ENCODE results near the gene TMEM121. TPM values are rescaled to one million over a fixed set of nuclear protein-coding genes. Genes with fewer than 3 reads are reported as not detected.

The TMEM121 gene
- total and polyA plus RNA-seq, 5 experiments from 2014 or later: 1.6 to 6.6 (median 4.4) TPM

DNA sequence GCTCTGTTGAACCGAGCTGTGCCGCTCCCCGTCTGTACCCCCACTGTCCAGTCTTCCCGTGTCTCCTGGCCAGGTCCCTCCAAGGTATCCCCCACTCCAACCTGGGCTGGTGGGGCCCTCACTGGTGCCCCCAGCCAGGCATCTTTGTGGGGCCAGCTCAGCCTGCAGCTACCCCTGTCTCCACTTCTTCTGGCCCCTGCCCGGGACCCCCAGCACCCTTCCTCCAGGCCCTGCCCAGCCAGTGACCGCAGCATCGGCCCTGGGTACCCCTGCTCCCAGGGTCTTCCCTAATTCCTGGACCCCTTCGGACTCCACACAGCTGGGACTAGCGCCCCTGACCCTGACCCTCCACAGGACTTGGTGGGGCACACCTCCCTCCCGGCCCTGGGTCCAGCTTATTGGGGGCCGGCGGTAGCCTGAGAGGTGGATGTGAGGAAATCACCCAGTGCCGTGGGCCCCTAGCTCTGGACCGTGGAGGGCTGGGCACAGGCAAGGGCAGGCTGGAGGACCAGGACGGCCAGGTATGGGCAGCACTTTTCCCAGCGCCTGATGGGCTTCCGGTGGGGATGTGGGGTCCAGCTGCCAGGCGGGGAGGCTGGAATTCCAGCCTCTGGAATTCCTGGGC lies 43.8 kb upstream of the TMEM121 start:
- Mint-ChIP-seq H3K4me3 (peak overlapping the region in 9 of 10 donors; percentile 74 to 89 (median 83)), H3K27me3 (no peaks in the 10 kb centered on the region), H3K36me3 (no peaks in the 10 kb centered on the region), H3K9me3 (peaks cover 0 to under 1% (median 0%) of the 10 kb centered on the region in 9 donors), H3K4me1 (peaks cover 29 to 68% (median 59%) of the 10 kb centered on the region in 4 donors), H3K27ac (peak overlapping the region; percentile 96 to 100 (median 100))
- DNase-seq: no peak
- POLR2A ChIA-PET: interaction anchor here (0.8 to 7.0 kb wide), 5 partner anchors 8 to 421 kb away, joined by 3 to 165 read pairs (median 3); partner anchors contain the start of gene TEDC1
- ATAC-seq: no peak

DNA sequence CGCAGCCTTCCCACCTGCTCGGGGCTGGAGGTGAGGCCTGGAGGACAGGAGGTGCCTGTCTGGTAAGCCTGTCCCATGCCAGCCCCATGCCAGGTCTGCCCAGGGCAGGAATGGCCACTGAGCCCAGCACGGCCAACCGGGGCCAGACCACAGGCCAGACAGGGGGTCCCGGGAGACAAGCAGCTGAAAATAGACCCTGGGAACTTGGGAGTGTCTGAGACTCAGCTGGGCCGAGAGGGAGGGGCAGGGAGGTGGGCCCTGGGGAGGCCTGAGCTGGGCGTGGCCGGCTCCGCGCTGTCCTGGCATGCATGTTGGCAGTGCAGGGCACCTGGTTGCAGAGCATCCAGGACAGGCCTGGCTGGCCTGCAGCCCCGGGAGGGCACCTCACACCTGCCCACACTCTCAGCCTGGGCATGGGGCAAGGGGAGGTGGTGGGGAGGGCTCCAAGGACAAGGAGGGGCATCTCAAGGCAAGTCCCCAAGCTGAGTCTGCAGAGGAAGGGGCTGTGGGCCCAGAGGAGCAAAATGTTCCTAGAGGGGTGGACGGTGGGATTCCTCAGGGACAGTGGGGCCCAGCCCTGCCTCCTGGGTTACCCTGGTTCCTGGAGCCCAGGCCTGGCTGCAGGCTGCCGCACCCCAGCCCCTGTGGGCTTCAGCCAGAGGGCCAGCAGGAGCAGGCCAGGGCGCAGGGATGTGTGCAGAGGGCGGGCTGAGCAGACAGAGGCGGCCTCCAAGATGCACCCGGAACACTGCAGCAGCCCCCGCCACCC lies 42.9 kb upstream of the TMEM121 start:
- Mint-ChIP-seq H3K4me1 (peaks cover 32 to 74% (median 64%) of the 10 kb centered on the region in 4 donors), H3K9me3 (no peaks in the 10 kb centered on the region), H3K4me3 (no peak overlapping the region), H3K27ac (peak overlapping the region; percentile 95 to 100 (median 100)), H3K27me3 (no peaks in the 10 kb centered on the region), H3K36me3 (no peaks in the 10 kb centered on the region)
- DNase-seq: peak in 1 of 10 donors; percentile 19
- POLR2A ChIA-PET: no interaction called here
- no peak for ATAC-seq

DNA sequence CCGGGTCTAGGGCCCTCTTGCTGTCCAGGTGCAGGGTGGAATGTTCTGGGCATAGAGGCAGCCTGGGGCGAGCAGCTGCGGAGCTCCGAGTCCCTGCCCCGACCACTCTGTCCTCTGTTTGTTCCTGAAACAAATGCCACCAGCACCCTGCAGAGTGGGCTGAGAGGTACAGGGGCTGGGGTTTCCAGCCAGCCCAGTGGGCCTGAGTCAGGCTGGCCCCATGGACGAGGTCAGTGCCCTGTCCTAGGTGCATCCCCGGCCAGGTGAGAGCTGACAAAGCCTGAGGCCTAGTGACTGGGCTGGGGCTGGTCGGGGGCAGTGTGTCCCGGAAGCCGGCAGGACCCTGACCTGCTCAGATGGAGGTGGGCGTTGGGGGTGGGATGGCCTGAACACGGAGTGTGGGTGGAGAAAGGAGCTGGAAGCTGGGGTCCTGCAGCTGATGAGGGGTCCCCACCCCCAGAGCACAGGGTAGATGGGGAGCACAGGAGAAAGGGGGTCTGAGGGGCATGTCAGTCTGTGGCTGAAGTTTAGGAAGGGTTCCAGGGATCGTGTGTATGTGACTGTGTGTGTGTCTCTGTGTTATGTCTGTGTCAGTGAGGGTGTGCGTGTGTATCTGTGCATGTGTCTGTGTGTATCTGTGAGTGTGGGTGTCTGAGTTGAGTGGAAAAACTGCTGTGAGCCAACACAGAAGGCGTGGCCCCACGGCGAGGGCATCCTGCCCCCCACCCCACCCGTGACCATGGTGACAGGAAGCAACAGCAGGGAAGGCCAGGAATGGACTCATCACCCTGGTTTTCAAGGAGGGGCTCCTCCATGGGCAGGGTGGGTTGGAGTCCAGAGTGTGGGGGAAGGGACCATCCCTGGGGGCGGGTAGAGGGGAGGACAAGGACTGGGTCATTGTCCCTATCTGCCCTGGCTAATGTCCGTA lies 42.0 kb upstream of the TMEM121 start:
- H3K27ac Mint-ChIP-seq: peak overlapping the region; percentile 95 to 100 (median 98)
- H3K36me3 Mint-ChIP-seq: no peaks in the 10 kb centered on the region
- no peaks in the 10 kb centered on the region for H3K9me3 Mint-ChIP-seq
- H3K4me3 Mint-ChIP-seq: peak overlapping the region; percentile 20 to 88 (median 68)
- ATAC-seq: peak; percentile 11 to 16
- peaks cover 32 to 81% (median 66%) of the 10 kb centered on the region in 4 donors for H3K4me1 Mint-ChIP-seq
- peak in 8 of 10 donors; percentile 54 to 93 (median 76) for DNase-seq
- no peaks in the 10 kb centered on the region for H3K27me3 Mint-ChIP-seq
- POLR2A ChIA-PET: no interaction called here

DNA sequence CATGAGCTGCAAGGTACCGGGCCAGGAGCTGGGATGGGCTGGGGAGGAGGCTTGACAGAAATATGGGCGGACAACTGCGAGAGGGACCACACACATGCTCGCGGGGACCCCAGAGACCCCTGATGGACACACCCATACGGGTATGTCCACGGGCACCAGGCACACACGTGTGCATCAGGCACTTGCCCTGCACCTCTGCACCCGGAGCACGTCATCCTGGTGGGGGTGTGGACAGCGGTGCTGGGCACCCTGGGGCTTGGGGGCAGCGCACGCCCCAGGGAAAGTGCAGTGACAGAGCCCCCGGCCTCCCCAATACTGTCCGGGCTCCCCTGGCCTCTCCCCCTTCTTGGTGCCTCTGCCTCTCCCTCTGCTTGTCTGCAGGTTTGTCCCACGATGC lies 41.4 kb upstream of the TMEM121 start:
- no peaks in the 10 kb centered on the region for H3K9me3 Mint-ChIP-seq

DNA sequence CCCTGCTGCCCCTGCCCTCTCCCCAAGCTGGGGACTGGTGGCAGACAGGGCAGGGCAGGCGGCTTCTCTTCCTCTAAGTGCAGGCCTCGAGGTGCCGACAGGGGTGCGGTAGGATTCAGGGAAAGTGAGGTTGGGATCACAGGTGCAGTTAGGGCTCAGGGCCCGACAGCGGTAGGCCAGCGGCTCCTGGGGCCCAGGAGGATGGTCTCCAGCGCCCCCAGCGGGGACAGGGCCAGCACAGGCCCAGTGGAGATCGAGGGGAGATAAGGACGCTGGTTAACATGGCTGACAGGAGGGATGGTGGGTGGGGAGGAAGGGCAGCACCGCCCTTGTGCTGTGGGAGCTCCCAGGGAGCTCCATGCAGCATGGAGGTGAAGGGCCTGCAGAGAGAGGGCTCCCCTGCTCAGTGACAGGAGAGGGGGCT lies 40.6 kb upstream of the TMEM121 start:
- peak overlapping the region; percentile 68 to 100 (median 98) for H3K27ac Mint-ChIP-seq
- DNase-seq (peak in 8 of 10 donors; percentile 41 to 78 (median 55)), ATAC-seq (no peak)
- peaks cover 0 to 1% (median 0%) of the 10 kb centered on the region in 5 donors for H3K27me3 Mint-ChIP-seq
- H3K9me3 Mint-ChIP-seq: no peaks in the 10 kb centered on the region
- H3K4me1 Mint-ChIP-seq: peaks cover 28 to 74% (median 56%) of the 10 kb centered on the region in 4 donors
- POLR2A ChIA-PET: interaction anchor here (1.2 kb wide), 1 partner anchor 8 kb away, joined by 3 read pairs; no protein-coding TSS in a partner anchor
- H3K4me3 Mint-ChIP-seq: peak overlapping the region; percentile 36 to 88 (median 64)
- H3K36me3 Mint-ChIP-seq: no peaks in the 10 kb centered on the region

More for the DNA sequence above, 41.4 kb upstream of the TMEM121 start:
- peak in 1 of 10 donors; percentile 27 for DNase-seq
- H3K27ac Mint-ChIP-seq: peak overlapping the region; percentile 95 to 100 (median 98)
- H3K4me1 Mint-ChIP-seq: peaks cover 32 to 82% (median 63%) of the 10 kb centered on the region in 4 donors
- no peaks in the 10 kb centered on the region for H3K36me3 Mint-ChIP-seq
- no peak for ATAC-seq
- peak overlapping the region in 6 of 10 donors; percentile 64 to 88 (median 74) for H3K4me3 Mint-ChIP-seq
- H3K27me3 Mint-ChIP-seq: no peaks in the 10 kb centered on the region
- POLR2A ChIA-PET: no interaction called here

GRCh38 chr14:105486163-105486973 lies 40.0 kb upstream of the TMEM121 start, which contains the start of gene CRIP1:
TSS of gene CRIP1 (plus strand) at chr14:105486886. CDS start at chr14:105487260, 374 bp downstream.
- POLR2A ChIA-PET: interaction anchor here (1.2 kb wide), 1 partner anchor 9 kb away, joined by 3 read pairs; no protein-coding TSS in a partner anchor
- Mint-ChIP-seq H3K36me3 (no peaks in the 10 kb centered on the region), H3K27me3 (peaks cover 0 to 4% (median 0%) of the 10 kb centered on the region in 5 donors), H3K4me1 (peaks cover 23 to 68% (median 52%) of the 10 kb centered on the region in 4 donors), H3K4me3 (peak within 1 kb of the TSS; percentile 77 to 96 (median 88)), H3K9me3 (no peaks in the 10 kb centered on the region), H3K27ac (peak within 1 kb of the TSS; percentile 87 to 100 (median 98))
- peak in 1 of 10 donors; percentile 16 for DNase-seq
- no peak for ATAC-seq

DNA sequence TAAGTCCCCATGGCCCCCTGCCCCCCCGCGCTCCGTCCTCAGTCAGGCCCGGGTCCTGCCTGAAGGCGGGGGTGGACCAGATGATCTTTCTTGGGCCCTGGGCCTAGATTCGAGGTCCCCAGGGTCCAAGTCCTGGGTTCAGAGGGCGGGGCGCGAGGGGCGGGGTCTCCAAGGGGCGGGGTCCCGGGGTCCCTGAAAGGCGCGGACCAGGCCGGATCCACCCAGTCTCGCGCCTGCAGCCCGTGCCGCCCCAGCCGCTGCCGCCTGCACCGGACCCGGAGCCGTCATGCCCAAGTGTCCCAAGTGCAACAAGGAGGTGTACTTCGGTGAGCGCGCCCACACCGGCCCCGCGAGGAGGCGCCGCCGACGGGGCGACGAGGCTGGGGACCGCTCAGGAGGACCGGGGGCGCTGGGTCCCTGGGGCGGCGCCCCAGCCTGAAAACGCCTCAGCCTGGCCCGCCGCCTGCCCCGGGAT lies 39.4 kb upstream of the TMEM121 start:
- DNase-seq (peak in 6 of 10 donors; percentile 40 to 76 (median 48)), ATAC-seq (no peak)
- POLR2A ChIA-PET: interaction anchor here (1.2 kb wide), 1 partner anchor 9 kb away, joined by 3 read pairs; no protein-coding TSS in a partner anchor
- Mint-ChIP-seq H3K36me3 (no peaks in the 10 kb centered on the region), H3K4me1 (peaks cover 24 to 68% (median 51%) of the 10 kb centered on the region in 4 donors), H3K9me3 (no peaks in the 10 kb centered on the region), H3K27ac (peak overlapping the region in 9 of 10 donors; percentile 96 to 100 (median 99)), H3K4me3 (peak overlapping the region; percentile 61 to 96 (median 88)), H3K27me3 (peaks cover 0 to 4% (median 0%) of the 10 kb centered on the region in 5 donors)

- Mint-ChIP-seq H3K4me1 (peaks cover 19 to 64% (median 47%) of the 10 kb centered on the region in 4 donors), H3K27me3 (peaks cover 0 to 4% (median 0%) of the 10 kb centered on the region in 5 donors), H3K9me3 (no peaks in the 10 kb centered on the region), H3K4me3 (peak overlapping the region; percentile 77 to 96 (median 88)), H3K36me3 (no peaks in the 10 kb centered on the region), H3K27ac (peak overlapping the region; percentile 81 to 100 (median 97))
- DNase-seq: peak; percentile 72 to 90 (median 82)
- peak; percentile 5 to 6 for ATAC-seq
- POLR2A ChIA-PET: interaction anchor here (3.0 kb wide), 1 partner anchor 15 kb away, joined by 16 read pairs; no protein-coding TSS in a partner anchor
Measured at GRCh38 chr14:105487449-105487985, 38.9 kb upstream of the TMEM121 start.

- POLR2A ChIA-PET: interaction anchor here (1.6 to 5.3 kb wide), 5 partner anchors 9 to 90 kb away, joined by 4 to 165 read pairs (median 30); partner anchors contain the start of genes TEX22 and TMEM121
- H3K36me3 Mint-ChIP-seq: no peaks in the 10 kb centered on the region
- H3K9me3 Mint-ChIP-seq: no peaks in the 10 kb centered on the region
- peaks cover 0 to 4% (median 0%) of the 10 kb centered on the region in 5 donors for H3K27me3 Mint-ChIP-seq
- H3K4me3 Mint-ChIP-seq: peak overlapping the region; percentile 77 to 96 (median 88)
- peak in 4 of 10 donors; percentile 18 to 75 (median 32) for DNase-seq
- H3K27ac Mint-ChIP-seq: peak overlapping the region; percentile 81 to 100 (median 98)
- no peak for ATAC-seq
- peaks cover 19 to 58% (median 44%) of the 10 kb centered on the region in 4 donors for H3K4me1 Mint-ChIP-seq
Measured at GRCh38 chr14:105487986-105488777, 38.2 kb upstream of the TMEM121 start.
